NOMO-1 treated with DMSO at 0.1 percent for 48 hours (cell line): Measurements from ENCODE around the gene HTR3D.
"Not testable (repeated sequence)": the region's sequence is repeated elsewhere in the genome, so short reads cannot be mapped to it uniquely, and the experiment has no call there.

Experiments used
- DNase-seq: peaks from one replicate; lab custom pipeline; 2025; ENCODE audit not compliant: unreplicated experiment; lab: John Stamatoyannopoulos, UW

Gene HTR3D

DNA sequence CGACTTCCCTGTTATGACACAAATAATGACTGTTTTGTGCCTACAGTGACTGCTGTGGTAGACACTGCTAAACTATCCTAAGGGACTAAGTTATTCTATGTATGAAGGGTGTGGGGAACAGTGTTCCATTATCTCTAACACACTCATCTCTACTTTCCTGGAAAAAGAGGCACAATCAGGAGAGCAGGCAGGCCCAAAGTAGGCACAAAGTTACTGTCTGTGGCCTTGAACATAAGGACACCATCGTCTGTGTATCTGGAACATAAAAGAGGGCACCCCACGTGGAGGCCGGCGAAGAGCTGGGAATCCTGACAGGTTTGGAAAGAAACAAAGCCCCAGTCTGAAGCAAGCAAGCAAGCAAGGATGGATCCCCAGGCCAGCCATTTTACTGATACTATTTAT lies 15.4 kb upstream of the HTR3D start:
- no peak for DNase-seq

DNA sequence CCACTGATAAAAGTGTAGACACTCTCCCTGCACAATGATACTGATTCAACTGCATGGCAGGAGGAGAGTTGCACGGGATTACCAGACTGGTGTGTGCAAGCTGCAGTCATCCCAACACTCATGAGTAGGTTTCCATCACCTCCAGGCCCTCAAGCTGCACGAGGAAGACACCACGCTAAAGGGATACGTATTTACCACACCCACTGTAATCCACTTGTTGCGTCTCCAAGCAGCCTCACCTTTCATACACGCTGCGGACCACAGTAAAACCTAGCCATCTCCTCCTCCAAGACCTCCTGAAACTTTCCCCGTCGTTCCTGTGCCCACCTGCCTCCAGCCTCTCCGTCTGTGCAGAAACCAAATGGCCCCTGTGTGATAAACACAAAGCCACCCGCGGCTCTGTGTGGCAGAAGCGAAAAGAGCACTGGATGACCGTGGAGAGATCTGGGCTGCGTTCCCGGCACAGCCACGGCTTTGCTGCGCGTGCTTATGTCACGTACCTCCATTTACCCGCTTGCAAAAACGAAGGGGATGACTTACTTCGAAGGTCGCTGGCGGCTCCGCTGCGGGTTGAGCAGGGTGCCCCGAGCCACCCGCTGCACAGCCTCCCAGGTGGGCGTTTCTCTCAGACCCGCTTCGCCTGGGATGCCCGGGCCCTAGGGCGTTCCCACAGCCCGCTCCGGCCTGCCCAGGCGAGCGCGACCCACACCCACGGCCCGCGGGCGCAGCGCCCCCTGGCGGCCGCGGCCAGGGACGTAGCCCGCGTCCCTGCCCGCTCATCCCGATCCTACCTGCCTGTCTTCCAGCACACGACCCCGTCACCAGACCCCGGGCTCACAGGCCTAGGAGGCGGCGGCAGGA lies 14.5 kb upstream of the HTR3D start:
- DNase-seq: peak; percentile 55

DNA sequence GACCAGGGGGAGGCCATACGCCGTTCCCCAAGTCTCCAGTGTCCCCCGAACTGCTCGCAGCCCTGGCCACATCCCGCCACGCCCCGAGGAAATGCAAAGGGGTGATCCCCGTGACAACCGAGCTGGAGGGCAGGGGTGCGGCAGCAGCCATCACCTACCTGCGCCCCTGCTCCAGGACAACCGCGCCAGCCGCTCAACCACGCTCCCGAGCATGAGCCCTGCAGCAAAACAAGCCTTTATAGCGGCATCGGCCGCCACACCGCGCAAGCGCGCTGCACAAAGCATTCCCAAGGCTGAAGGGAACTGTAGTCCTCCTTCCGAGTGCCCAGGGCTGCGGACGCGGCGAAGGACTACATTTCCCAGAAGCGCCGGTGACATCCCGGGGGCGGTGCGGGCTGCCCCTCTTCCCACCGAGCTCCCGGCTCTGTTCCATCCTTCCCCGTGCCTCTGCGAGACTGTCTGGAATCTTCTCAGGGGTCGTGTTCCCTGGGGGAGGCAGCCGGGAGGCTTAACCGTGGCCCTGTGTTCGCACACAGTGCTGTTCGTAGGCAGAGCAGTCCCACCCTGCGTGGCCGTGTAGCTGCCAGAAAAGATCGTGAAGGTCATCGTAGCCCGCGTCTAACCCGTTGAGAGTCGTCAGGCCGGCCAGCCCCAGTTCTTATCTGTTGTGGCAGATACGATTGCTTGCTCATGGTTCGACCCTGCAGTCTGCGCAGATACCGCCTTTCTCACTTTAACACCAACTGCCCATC lies 13.7 kb upstream of the HTR3D start, which contains the start of gene ABCC5:
Gene ABCC5 (minus strand): TSS at position 213 of the 752 bp plus-strand sequence. CDS start 3,492 bp downstream, outside the sequence.
- DNase-seq: peak; percentile 93

DNA sequence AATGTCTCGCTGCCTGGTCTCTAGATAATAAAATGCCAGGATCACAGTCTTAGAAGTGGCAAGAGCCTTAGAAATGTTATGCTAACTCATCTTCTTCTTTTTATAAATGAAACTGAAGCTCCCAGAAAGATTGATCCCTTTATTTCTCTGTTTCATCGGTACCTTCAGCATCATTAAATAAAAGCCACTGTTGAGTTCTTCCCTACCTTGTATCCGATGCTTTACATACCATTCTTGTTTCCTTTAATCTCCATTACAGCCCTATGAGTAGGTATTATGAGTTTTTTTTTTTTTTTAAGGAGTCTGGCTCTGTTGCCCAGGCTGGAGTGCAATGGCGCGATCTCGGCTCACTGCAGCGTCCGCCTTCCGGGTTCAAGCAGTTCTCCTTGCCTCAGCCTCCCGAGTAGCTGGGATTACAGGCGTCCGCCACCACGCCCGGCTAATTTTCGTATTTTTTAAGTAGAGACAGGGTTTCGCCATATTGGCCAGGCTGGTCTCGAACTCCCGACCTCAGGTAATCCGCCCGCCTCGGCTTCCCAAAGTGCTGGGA lies 13.0 kb upstream of the HTR3D start:
- no peak for DNase-seq

DNA sequence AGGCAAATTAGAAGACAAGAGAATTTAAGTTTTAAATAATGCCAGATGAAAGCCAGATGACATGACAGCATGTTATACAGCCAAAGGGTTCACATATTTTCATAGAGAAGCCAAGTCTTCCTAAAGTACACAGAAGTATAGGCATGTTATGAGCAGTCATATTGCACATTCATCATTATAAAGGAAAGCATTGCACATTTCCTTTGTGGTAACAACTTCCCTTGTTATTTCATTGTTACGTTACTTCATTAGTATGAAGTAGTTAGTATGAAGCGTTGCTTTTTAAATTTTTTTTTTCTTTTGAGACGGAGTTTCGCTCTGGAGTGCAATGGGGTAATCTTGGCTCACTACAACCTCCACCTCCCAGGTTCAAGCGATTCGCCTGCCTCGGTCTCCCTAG lies 9.2 kb upstream of the HTR3D start:
- DNase-seq: peak; percentile 97

DNA sequence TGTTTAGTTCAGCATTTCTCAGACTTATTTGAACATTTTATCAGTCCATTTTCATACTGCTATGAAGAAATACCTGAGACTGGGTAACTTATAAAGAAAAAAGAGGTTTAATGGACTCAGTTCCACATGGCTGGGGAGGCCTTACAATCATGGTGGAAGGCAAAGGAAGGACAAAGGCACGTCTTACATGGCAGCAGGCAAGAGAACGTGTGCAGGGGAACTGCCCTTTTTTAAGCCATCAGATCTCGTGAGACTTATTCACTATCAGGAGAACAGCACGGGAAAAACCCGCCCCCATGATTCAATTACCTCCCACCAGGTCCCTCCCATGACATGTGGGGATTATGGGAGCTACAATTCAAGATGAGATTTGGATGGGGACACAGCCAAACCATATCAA lies 6.3 kb upstream of the HTR3D start:
- not testable (repeated sequence) for DNase-seq

DNA sequence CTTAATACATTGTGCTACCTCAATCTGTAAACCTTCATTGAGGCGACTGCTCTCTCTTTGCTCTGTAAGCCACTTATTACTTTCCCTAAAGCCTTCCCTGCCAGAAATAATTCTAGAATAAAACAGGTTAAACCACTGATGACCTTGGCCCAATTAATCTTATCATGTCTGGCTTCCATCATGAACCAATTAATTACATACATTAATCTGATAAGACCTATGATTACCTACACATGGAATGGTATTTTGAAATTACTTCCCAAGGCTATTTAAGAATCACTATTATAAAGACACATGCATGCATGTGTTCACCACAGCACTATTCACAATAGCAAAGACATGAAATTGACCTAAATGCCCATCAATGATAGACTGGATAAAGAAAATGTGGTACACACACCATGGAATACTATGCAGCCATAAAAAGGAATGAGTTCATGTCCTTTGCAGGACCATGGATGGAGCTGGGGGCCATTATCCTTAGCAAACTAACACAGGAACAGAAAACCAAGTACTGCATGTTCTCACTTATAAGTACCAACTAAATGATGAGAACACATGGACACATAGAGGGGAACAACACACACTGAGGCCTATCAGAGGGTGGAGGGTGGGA lies 3.2 kb upstream of the HTR3D start:
- DNase-seq: not testable (repeated sequence)

DNA sequence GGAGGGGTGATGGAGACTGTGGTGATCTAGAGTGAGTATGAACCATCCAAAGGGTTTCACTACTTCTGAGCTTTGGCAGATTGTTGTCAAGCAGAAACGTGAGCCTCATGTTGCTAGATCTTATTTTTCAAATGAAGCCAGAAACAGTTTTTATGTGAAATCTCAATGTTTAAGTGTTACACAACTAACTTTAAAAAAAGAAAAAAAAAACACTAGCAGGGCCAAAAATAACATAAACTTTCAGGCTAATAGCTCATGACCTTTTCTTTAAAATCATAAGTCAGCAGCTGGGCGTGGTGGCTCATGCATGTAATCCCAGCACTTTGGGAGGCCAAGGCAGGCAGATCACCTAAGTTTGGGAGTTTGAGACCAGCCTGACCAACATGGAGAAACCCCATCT lies 2.1 kb upstream of the HTR3D start:
- no peak for DNase-seq

DNA sequence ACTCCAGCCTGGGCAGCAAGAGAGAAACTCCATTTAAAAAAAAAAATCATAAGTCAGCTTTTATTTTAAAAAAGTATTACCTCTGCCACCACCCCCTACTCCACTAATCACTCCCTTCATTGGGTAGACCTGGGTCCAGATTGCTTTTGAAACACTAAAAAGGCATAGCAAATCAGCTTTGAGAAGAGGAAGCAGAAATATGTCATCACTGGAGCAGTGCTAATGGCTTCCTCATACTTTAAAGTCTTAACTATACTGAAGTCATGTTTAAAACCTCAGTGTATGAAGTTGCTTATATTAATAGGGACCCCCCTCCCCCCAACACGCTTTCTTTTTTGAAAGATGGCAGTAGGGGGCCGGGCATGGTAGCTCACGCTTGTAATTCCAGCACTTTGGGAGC lies 1.0 kb upstream of the HTR3D start:
- DNase-seq: peak; percentile 70

DNA sequence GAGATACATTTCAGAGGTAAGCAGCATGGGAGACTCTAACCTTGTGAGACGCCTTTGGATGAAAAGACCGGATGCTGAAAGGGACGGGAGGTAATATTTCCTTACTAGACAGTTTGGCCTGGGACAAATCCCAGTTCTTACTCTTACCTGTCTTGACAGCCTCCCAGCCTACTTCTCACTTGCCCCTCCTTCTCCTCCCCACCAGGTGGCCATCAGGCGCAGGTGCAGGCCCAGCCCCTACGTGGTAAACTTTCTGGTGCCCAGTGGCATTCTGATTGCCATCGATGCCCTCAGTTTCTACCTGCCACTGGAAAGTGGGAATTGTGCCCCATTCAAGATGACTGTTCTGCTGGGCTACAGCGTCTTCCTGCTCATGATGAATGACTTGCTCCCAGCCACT lies 6.3 kb downstream of the HTR3D start:
- no peak for DNase-seq

DNA sequence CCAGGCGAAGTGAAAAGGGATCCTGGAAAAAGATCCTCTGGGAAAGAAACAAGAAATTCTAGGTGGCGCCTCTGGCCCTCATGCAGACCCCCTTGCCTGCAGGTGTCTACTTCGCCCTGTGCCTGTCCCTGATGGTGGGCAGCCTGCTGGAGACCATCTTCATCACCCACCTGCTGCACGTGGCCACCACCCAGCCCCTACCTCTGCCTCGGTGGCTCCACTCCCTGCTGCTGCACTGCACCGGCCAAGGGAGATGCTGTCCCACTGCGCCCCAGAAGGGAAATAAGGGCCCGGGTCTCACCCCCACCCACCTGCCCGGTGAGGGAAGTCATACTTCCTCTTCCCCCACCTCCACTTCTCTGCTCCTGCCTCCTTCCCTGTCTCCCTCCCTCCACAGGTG lies 6.8 kb downstream of the HTR3D start:
- not testable (repeated sequence) for DNase-seq

DNA sequence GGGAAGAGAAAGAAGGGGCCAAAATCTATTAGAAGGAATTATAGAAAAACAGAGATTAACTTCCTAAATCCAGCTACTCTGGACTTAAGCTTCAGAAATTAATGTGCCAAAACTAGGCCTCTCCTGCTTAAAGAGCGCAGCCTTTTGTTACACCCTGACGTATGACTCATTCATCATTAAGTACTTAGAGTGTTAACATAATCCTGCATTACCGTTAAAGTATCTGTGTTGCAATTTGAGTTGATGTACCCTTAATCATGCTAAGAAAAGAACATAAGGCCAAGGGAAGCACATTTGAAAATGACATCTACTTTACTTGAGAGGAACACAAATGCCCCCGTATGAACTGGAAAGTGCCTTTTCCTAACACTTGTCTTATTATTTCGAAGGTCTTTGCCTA lies 7.9 kb downstream of the HTR3D start:
- peak; percentile 98 for DNase-seq

DNA sequence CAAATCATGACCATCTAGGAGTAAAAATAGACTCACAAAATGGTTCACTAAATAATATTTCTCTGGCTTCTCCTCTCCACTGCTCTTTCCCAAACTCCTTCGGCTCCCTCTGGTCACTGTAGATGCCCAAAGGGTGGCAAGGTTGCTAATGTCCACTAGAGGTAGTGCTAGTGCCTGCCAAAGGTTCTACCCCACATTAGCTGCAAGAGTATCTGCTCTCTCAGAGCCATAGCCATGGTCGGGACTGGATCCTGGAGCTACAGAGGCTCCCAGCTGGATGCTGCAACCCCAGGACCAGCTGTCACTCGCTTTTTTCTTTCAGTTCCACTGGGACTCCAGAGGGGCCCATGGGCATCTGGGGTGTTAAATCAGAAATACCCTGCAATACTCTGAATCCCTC lies 8.5 kb downstream of the HTR3D start:
- DNase-seq: peak; percentile 29

DNA sequence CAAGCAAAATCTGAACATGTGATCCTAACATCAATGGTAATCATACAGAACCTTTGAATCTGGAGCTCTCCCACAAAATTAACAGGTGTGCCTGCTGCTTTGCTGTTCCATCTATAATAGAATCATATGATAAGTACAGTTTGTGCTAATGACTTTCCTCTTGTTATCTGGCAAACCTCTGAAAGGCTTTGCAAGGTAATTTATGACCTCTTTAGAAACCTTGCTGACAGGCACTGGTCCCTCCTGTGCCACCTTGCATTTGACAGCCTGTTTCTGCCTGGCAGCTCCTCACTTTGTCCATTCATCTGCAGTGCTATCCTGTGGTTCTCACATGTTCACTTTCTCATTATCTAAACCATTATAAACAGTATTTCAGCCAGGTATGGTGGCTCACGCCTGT lies 11.1 kb downstream of the HTR3D start:
- no peak for DNase-seq

DNA sequence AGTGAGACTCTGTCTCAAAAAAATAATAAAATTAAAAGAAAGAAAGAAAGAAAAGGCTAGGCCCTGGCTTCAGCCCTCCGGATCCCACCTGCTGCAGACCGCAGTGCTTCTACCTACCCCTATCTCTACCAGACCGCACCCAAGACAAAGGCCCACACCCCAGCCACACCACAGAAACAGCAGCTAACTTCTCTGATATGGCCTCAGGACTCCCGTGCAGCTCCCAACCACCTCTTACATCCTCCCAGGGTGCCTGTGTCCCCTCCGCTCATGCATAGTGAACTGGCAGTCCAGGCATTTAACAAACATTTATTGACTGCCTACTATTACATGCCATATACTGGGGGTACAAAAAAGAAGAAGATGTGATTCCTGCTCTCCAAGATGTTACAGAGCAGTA lies 14.5 kb downstream of the HTR3D start:
- DNase-seq: no peak

DNA sequence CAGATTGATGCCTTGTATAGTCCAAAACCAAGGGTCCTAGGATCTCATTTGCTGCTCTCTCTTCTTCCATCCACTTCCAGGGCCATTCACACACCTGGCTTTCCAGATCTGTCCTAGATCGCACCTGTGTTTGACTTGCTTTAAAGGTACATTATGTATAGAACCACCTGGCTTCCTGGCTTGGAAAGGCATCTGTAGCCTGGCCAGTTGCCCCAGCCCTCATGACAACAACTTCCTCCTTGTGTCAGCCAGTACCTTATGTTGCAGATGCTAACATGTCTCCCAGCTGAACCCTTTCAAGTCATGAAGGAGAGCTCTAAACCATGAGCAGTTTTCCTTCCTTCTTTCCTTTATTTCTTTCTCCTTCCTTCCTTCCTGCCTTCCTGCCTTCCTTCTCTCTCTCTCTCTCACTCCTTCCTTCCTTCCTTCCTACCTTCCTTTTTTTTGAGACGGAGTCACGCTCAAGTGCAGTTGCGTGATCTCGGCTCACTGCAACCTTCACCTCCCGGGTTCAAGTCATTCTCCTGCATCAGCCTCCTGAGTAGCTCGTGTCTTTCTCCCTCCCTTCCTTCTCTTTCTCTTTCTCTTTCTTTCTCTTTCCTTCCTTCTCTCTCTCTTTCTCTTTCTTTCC lies 18.8 kb downstream of the HTR3D start:
- peak; percentile 45 for DNase-seq

DNA sequence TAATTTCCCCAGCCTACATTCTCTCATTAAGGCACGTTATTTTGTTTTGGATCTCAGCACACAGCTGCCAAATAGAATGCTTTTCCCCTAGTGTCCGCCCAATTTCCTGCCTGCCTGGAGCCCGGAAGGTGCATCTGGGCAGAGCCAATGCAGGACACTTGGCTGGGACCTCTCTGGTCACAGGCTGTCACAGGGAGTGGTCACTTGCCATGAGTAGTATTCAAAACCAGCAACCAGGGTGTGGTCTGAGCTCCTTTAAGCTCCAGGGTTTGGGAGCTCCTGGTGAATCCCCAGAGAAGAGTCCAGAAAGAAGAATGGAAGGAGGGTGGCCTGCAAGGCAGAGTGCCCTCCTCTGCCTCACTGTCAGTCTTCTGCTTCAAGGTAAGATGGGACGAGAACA lies 21.2 kb downstream of the HTR3D start, which contains the start of gene HTR3C:
Gene HTR3C (plus strand): TSS at position 281 of the 400 bp plus-strand sequence. CDS start 34 bp downstream, at position 315.
- no peak for DNase-seq

DNA sequence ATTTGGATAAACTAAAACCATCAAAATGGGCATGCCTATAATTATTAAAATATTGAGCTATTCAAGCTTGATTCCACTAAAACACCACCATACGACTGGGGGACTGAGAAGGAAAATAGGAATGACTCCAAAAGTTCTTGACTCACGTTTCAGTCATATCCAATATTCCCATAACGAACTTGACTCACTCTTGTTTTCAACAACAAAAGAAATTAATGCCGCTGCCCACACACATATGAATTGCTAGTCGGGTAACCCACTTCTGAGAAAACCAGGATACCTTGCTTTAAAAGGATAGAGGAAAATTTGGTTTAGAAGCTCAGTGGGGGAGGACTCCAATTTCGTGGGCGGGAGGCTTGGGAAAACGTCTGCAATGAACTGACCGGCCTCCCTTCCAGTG lies 26.5 kb downstream of the HTR3D start:
- DNase-seq: no peak

DNA sequence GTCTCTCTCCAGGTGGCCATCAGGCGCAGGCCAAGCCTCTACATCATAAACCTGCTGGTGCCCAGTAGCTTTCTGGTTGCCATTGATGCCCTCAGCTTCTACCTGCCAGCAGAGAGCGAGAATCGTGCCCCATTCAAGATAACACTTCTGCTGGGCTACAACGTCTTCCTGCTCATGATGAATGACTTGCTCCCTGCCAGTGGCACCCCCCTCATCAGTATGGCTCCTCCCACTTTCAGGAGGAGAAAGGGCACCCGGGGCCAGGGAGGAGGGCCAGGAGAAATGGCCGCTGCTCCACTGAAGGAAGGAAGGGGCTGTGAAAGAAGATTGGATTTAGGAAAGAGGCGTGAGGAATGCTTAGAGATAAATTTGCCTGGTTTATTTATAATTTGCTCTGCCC lies 27.9 kb downstream of the HTR3D start:
- no peak for DNase-seq

DNA sequence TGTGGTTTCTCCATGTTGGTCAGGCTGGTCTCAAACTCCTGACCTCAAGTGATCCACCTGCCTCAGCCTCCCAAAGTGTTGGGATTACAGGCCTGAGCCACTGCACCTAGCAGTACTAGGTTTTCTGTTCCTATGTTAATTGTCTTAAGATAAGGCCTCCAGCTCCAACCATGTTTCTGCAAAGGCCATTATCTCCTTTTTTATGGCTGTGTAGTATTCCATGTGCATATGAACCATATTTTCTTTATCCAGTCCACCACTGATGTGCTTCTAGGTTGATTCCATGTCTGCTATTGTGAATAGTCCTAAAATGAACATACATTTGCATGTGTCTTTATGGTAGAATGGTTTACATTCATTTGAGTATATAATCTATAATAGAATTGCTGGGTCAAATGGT lies 31.1 kb downstream of the HTR3D start:
- DNase-seq: no peak

DNA sequence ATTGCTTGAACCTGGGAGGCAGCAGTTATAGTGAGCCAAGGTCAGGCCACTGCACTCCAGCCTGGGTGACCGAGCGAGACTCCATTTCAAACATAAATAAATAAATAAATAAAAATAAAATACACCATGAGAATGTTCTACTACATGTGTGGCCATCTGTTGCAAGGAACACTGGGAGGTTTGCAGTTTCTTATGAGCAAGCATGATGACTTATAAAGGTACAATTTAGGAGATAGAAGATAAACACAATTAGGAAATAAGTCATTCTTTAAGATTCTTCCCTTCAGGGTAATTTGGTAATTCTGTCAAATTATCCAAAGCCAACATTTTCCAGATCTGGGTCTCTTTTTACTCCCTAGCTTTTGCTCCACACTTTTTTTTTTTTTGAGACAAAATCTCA lies 34.7 kb downstream of the HTR3D start:
- DNase-seq: no peak
